ENCODE results near the gene SLFN5. TPM values are rescaled to one million over a fixed set of nuclear protein-coding genes. Genes with fewer than 3 reads are reported as not detected.

SLFN5 gene
- 36.6 TPM in 2 replicates for total RNA-seq

GRCh38 chr17:35242805-35243560 lies at the start of gene SLFN5:
Gene SLFN5, plus strand, starts transcription at chr17:35243072. Its CDS starts 15,619 bp downstream, at chr17:35258691.

GRCh38 chr17:35194001-35194400 lies 48.9 kb upstream of the SLFN5 start, which contains the start of gene SLC35G3:
Gene SLC35G3, minus strand, starts transcription at chr17:35194393. Its CDS starts 86 bp downstream, at chr17:35194307.

Other genes with a start within 250 kb of the SLFN5 start
- gene RFFL, start 179.4 kb upstream of the SLFN5 start, total RNA-seq = 7.7 and 7.9 TPM in 2 replicates
- 5.9 and 10.7 TPM in 2 replicates for gene RAD51D, start 123.2 kb upstream of the SLFN5 start, total RNA-seq
- gene FNDC8, start 121.5 kb upstream of the SLFN5 start, total RNA-seq = not detected in 2 replicates
- 17.6 and 22.0 TPM in 2 replicates for gene NLE1, start 100.8 kb upstream of the SLFN5 start, total RNA-seq
- not detected in 2 replicates for gene UNC45B, start 95.3 kb upstream of the SLFN5 start, total RNA-seq
- gene SLC35G3, start 48.7 kb upstream of the SLFN5 start, total RNA-seq = not detected in 2 replicates
- 70.8 and 79.1 TPM in 2 replicates for gene SLFN11, start 130.5 kb downstream of the SLFN5 start, total RNA-seq
- gene SLFN12, start 189.4 kb downstream of the SLFN5 start, total RNA-seq = 44.8 and 50.3 TPM in 2 replicates
- 1.8 and 2.6 TPM in 2 replicates for gene SLFN13, start 205.7 kb downstream of the SLFN5 start, total RNA-seq